HepG2 (cell line): ENCODE data around the gene CPS1. TPM values are rescaled to one million over a fixed set of nuclear protein-coding genes. Genes with fewer than 3 reads are reported as not detected.

ENCODE experiments used
- CENPT ChIP-seq: sonication (generic); formaldehyde crosslinking; IDR thresholded peaks from 2 replicates; pipeline ENCODE4 v1.8.0; 2022; ENCODE audit warnings: low read depth, mild to moderate bottlenecking, moderate library complexity, missing genetic modification reagents
- EP300 ChIP-seq, 3 experiments: sonication (generic) in 1 of 3; formaldehyde crosslinking in 1 of 3; IDR thresholded peaks; 2 replicates each; pipeline versions ENCODE4 v1.5.1 to v1.6.1; 2011 to 2020; ENCODE audit warnings: low read depth in 2 of 3, low read length in 2 of 3, borderline replicate concordance in 1 of 3, improper control_type of control experiment in 1 of 3, mild to moderate bottlenecking in 1 of 3, missing genetic modification reagents in 1 of 3, moderate library complexity in 1 of 3
- FIP1L1 ChIP-seq: fragments of 200-400 bp; formaldehyde crosslinking; IDR thresholded peaks from 2 replicates; pipeline ENCODE4 v1.6.1; 2018; ENCODE audit warnings: low read depth, mild to moderate bottlenecking, low read length, moderate library complexity, borderline replicate concordance; ENCODE audit not compliant: insufficient read depth
- KDM5B ChIP-seq: sonication (generic); formaldehyde crosslinking; IDR thresholded peaks from 2 replicates; pipeline ENCODE4 v1.4.0; 2020; ENCODE audit warnings: missing genetic modification reagents, mild to moderate bottlenecking, borderline replicate concordance
- MXD4 ChIP-seq: IDR thresholded peaks from 2 replicates; pipeline ENCODE4 v1.6.1; 2016; ENCODE audit warnings: mild to moderate bottlenecking, missing biosample characterization, missing genetic modification reagents
- NR2F1 ChIP-seq, 2 experiments: fragments of 450-650 bp in 1 of 2; formaldehyde crosslinking in 1 of 2; IDR thresholded peaks; 2 replicates each; pipeline versions ENCODE4 v1.5.0 to v1.6.1; 2016 to 2020; ENCODE audit warnings: mild to moderate bottlenecking in 1 of 2, missing compliant biosample characterization in 1 of 2, missing genetic modification reagents in 1 of 2, moderate library complexity in 1 of 2
- NR2F6 ChIP-seq, 2 experiments: IDR thresholded peaks; 2 replicates each; pipeline ENCODE4 v1.6.1; 2016; ENCODE audit warnings: antibody characterized with exemption in 1 of 2, mild to moderate bottlenecking in 1 of 2
- PBX2 ChIP-seq: IDR thresholded peaks from 2 replicates; pipeline ENCODE4 v1.6.1; 2016; ENCODE audit warnings: control low read depth
- RAD21 ChIP-seq: fragments of 450-650 bp; formaldehyde crosslinking; IDR thresholded peaks from 2 replicates; pipeline ENCODE4 v1.5.0; 2020; ENCODE audit warnings: mild to moderate bottlenecking
- RERE ChIP-seq: IDR thresholded peaks from 2 replicates; pipeline ENCODE4 v1.6.1; 2016; ENCODE audit warnings: low read depth, missing genetic modification reagents, missing compliant biosample characterization
- RFX1 ChIP-seq: fragments of 450-650 bp; IDR thresholded peaks from 2 replicates; pipeline ENCODE4 v1.6.1; 2017
- SNAPC4 ChIP-seq: sonication (generic); formaldehyde crosslinking; IDR thresholded peaks from 2 replicates; pipeline ENCODE4 v1.4.0; 2020; ENCODE audit warnings: mild to moderate bottlenecking, missing genetic modification reagents
- SOX5 ChIP-seq: IDR thresholded peaks from 2 replicates; pipeline ENCODE4 v1.6.1; 2016; ENCODE audit warnings: borderline replicate concordance
- SRY ChIP-seq: sonication (generic); formaldehyde crosslinking; IDR thresholded peaks from 2 replicates; pipeline ENCODE4 v1.8.0; 2022; ENCODE audit warnings: mild to moderate bottlenecking, missing genetic modification reagents
- ZNF205 ChIP-seq: IDR thresholded peaks from 2 replicates; pipeline ENCODE4 v1.6.1; 2018; ENCODE audit warnings: missing biosample characterization, missing genetic modification reagents
- ZNF564 ChIP-seq: sonication (generic); formaldehyde crosslinking; IDR thresholded peaks from 2 replicates; pipeline ENCODE4 v1.8.1; 2023; ENCODE audit warnings: mild to moderate bottlenecking, missing genetic modification reagents
- ZNF619 ChIP-seq: sonication (generic); formaldehyde crosslinking; IDR thresholded peaks from 2 replicates; pipeline ENCODE4 v1.4.0; 2020; ENCODE audit warnings: mild to moderate bottlenecking, missing genetic modification reagents
- ZNF883 ChIP-seq: sonication (generic); formaldehyde crosslinking; IDR thresholded peaks from 2 replicates; pipeline ENCODE4 v1.5.1; 2020; ENCODE audit warnings: mild to moderate bottlenecking, missing genetic modification reagents; ENCODE audit errors: not compliant biosample characterization
- polyA plus RNA-seq, 8 experiments: library from polyadenylated mRNA; depleted of rRNA in 3 of 8; stranded (reverse) in 7 of 8; unstranded in 1 of 8; fragments of >200 nt; fragmentation: Illumina TruSeq in 4 of 8; extraction: Trizol in 4 of 8; gene quantifications; 2 replicates each; pipeline versions ENCODE4 v1.2.1 to v1.2.3, GENCODE V29; 2011 to 2016; ENCODE audit warnings: low read depth in 4 of 8, missing spikeins in 1 of 8, mixed read lengths in 1 of 8; ENCODE audit not compliant: insufficient read depth in 1 of 8
- total RNA-seq, 5 experiments: library from RNA; depleted of rRNA; stranded (reverse); fragments of >200 nt; fragmentation: Illumina TruSeq; extraction: Trizol; gene quantifications; 2 replicates each; pipeline ENCODE4 v1.2.3, GENCODE V29; 2016; ENCODE audit warnings: low read depth in 1 of 5

The CPS1 gene
- total and polyA plus RNA-seq, 2 of the 13 experiments (the other 11 are each of a cell fraction or from before 2014, with no cell fraction given) = 24.4 to 51.7 TPM

- no peak for TF ChIP-seq PBX2 (CRISPR knock-in tag)
- no peak for TF ChIP-seq ZNF883 (CRISPR knock-in tag)
- TF ChIP-seq SNAPC4 = no peak
- no peak for TF ChIP-seq RAD21
- TF ChIP-seq SOX5 (CRISPR knock-in tag) = peak; percentile 74
- no peak for TF ChIP-seq FIP1L1
- no peak for TF ChIP-seq ZNF564 (CRISPR knock-in tag)
- TF ChIP-seq MXD4 (CRISPR knock-in tag) = no peak
- TF ChIP-seq SRY (CRISPR knock-in tag) = no peak
- TF ChIP-seq RERE = peak; percentile 56; the same call in 1 of the 2 replicates
- TF ChIP-seq CENPT (CRISPR knock-in tag) = no peak
- no peak for TF ChIP-seq ZNF619 (CRISPR knock-in tag)
- TF ChIP-seq NR2F6 (IDR thresholded peaks at IDR 0.05) = peak; percentile 86
- TF ChIP-seq NR2F6 (CRISPR knock-in tag; IDR thresholded peaks at IDR 0.05) = peak; percentile 90
- TF ChIP-seq RFX1 = no peak
- TF ChIP-seq NR2F1 (CRISPR knock-in tag; IDR thresholded peaks at IDR 0.05) = peak; percentile 80 to 89
- no peak for TF ChIP-seq KDM5B
- no peak for TF ChIP-seq ZNF205 (CRISPR knock-in tag)
- peak in 1 of 2 experiments; percentile 82; a peak in 2 of 4 replicates for TF ChIP-seq EP300 (IDR thresholded peaks at IDR 0.05; ENCODE audit: low read depth in 2 of 2, low read length in 2 of 2)
- no peak for TF ChIP-seq EP300 (CRISPR knock-in tag; IDR thresholded peaks at IDR 0.05; ENCODE audit: borderline replicate concordance)
Measured at GRCh38 chr2:210523650-210524289, 32.6 kb upstream of the CPS1 start (continued).
